ENCODE data around the gene TPRN.
"Not testable (repeated sequence)": the region's sequence is repeated elsewhere in the genome, so short reads cannot be mapped to it uniquely, and the experiment has no call there.

Gene TPRN

DNA sequence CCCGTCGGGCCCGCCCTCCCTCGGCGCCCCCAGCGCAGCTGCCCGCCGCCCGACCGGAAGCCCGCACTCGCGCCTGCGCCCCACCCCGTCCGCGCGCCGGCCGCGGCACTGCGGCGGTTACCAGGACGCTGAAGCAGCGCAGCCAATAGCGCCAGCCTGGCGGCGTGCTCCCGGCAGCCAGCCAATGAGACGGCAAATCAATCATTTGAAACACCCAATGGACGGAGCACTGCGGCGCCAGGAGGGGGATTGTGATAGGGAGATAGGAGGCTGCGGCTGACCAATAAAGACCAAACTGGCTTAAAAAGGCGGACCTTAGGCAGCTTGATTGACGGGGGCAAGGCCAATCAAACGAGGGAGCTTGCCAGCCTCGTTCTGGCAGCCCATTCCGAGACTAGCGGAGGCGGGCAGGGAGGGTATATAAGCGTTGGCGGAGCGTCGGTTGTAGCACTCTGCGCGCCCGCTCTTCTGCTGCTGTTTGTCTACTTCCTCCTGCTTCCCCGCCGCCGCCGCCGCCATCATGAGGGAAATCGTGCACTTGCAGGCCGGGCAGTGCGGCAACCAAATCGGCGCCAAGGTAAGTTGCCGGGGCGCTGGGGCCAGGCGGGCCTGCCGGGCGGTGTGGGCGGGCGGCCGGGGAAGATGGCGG lies 40.4 kb upstream of the TPRN start, which contains the start of gene TUBB4B:
Gene TUBB4B (plus strand): TSS at position 447 of the 649 bp plus-strand sequence. CDS start 74 bp downstream, at position 521.
- Histone ChIP-seq H3K36me3 (peaks cover 8 to 23% (median 21%) of the 10 kb centered on the region in 3 donors), H3K4me1 (peaks cover 0 to 57% (median 35%) of the 10 kb centered on the region in 4 donors), H3K27ac (peak within 1 kb of the TSS; percentile 94 to 95), H3K27me3 (peaks cover 0 to 3% of the 10 kb centered on the region in 2 donors), H3K4me3 (peak within 1 kb of the TSS; percentile 77 to 82), H3K9me3 (no peaks in the 10 kb centered on the region)
- TF ChIP-seq CTCF (IDR thresholded peaks at IDR 0.05): peak in 1 of 2 experiments; percentile 42
- peak; percentile 99 to 100 for DNase-seq
- intact Hi-C loops (cut with DNase I; ENCODE audit: low total_unique reads): no loop called here

DNA sequence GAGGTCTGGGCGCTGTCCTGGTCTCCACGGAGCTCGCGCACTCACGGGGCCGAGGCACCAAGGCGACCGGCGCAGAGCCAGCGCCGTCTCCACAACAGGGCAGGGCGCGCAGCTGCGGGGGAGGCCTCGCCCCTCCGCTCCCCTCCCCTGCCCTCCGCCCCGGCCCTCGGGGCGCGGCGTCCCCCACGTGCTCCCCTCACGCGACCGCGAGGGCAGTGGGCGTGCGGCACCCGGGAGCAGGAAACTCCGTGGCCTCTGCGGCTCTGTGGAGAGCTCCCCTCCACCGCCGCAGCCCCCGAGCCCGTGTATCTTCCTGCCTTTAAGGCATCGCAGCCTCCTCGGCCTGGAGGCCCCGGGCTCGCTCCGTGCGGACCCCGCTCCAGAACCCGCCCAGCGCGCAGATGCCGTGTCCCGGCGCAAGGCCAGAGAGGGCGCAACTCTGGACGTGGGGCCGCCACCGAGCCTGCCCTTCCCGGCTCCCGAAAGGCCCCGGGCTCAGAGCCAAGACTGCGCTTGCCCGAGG lies 39.8 kb upstream of the TPRN start:
- intact Hi-C loops (cut with DNase I; ENCODE audit: low total_unique reads): no loop called here
- peaks cover 0 to 58% (median 36%) of the 10 kb centered on the region in 4 donors for H3K4me1 ChIP-seq

DNA sequence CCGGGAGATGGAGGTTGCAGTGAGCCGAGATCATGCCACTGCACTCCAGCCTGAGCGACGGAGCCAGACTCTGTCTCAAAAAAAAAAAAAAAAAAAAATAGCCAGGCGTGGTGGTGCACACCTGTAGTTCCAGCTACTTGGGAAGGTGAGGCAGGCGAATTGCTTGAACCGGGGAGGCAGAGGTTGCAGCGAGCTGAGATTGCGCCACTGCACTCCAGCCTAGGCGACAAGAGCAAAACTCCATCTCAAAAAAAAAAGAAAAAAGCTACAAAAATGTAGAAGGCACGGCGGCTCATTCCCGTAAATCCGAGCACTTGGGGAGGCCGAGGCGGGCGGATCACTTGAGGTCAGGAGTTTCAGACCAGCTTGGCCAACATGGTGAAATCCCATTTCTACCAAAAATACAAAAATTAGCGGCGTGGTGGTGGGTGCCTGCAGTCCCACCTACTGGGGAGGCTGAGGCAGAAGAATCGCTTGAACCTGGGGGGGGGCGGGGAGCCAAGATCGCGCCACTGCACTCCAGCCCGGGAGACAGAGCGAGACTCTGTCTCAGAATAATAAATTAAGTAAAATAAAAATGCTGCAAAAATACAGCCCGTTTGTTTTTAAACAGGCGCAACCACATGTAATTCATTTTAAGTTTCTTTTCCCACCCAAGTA lies 39.1 kb upstream of the TPRN start:
- H3K9me3 ChIP-seq; DNase-seq; intact Hi-C loops (cut with DNase I; ENCODE audit: low total_unique reads): not testable (repeated sequence)
- peaks cover 0 to 58% (median 36%) of the 10 kb centered on the region in 4 donors for H3K4me1 ChIP-seq
- H3K27me3 ChIP-seq: peaks cover 0 to 16% of the 10 kb centered on the region in 2 donors
- peak overlapping the region; percentile 69 to 82 for H3K4me3 ChIP-seq
- H3K27ac ChIP-seq: peak overlapping the region; percentile 94 to 95
- peaks cover 8 to 23% (median 21%) of the 10 kb centered on the region in 3 donors for H3K36me3 ChIP-seq

More for the DNA sequence above, 39.8 kb upstream of the TPRN start:
- peaks cover 8 to 23% (median 21%) of the 10 kb centered on the region in 3 donors for H3K36me3 ChIP-seq
- no peak for TF ChIP-seq CTCF (IDR thresholded peaks at IDR 0.05)
- DNase-seq: peak; percentile 73 to 89
- H3K9me3 ChIP-seq: no peaks in the 10 kb centered on the region
- H3K27me3 ChIP-seq: peaks cover 0 to 9% of the 10 kb centered on the region in 2 donors
- H3K4me3 ChIP-seq: peak overlapping the region; percentile 69 to 82
- H3K27ac ChIP-seq: peak overlapping the region; percentile 94 to 95

- peaks cover 0 to 32% of the 10 kb centered on the region in 2 donors for H3K27me3 ChIP-seq
- H3K4me3 ChIP-seq: no peak overlapping the region
- TF ChIP-seq CTCF (IDR thresholded peaks at IDR 0.05): no peak
- no peak for DNase-seq
- peaks cover 0 to 53% (median 28%) of the 10 kb centered on the region in 4 donors for H3K4me1 ChIP-seq
- peaks cover 8 to 14% (median 12%) of the 10 kb centered on the region in 3 donors for H3K36me3 ChIP-seq
- no peak overlapping the region for H3K27ac ChIP-seq
- no peaks in the 10 kb centered on the region for H3K9me3 ChIP-seq
- intact Hi-C loops (cut with DNase I; ENCODE audit: low total_unique reads): no loop called here
Measured at GRCh38 chr9:137237759-137238726, 37.5 kb upstream of the TPRN start.

DNA sequence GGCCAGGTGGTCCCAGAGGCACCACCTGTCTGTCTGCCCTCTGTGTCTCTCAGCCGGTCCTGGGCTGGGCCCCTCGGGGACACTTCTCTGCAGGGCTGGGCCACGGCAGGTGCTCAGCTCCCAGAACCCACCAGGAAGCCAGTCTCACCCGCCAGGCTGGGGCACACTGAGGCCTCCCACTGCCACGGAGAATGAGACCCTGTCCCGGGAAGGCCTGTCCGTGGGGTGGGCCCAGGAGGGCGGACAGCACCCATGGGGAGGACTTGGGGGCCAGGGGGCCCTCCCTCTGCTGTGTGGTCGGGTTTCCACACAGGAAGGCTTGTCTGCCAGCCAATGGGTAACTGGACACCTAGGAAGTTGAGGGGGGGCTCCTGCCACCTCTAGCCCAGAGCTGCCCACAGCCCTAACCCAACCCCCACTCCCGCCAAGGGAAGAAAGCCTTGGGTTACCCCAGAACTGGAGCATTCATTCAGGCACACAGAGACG lies 36.4 kb upstream of the TPRN start:
- intact Hi-C loops (cut with DNase I; ENCODE audit: low total_unique reads): no loop called here
- no peak overlapping the region for H3K4me3 ChIP-seq

More for the DNA sequence above, 36.4 kb upstream of the TPRN start:
- Histone ChIP-seq H3K27me3 (peaks cover 0 to 43% of the 10 kb centered on the region in 2 donors), H3K4me1 (peaks cover 0 to 42% (median 17%) of the 10 kb centered on the region in 4 donors), H3K36me3 (peaks cover 0 to 3% (median 1%) of the 10 kb centered on the region in 3 donors), H3K27ac (no peak overlapping the region), H3K9me3 (no peaks in the 10 kb centered on the region)
- DNase-seq: no peak
- no peak for TF ChIP-seq CTCF (IDR thresholded peaks at IDR 0.05)
